Transverse colon (tissue), 3 donors: ENCODE results near the gene SLC30A10.

Experiments
- EP300 ChIP-seq: sonication (generic); formaldehyde crosslinking; IDR thresholded peaks from one replicate; pipeline ENCODE4 v1.6.1; 2017; ENCODE audit warnings: antibody characterized with exemption, low read depth
- TF ChIP-seq, protein P1 (sequence below), 5 experiments: fragments of 200-600 bp in 3 of 5; fragments of 450-650 bp in 2 of 5; sonication (generic) in 3 of 5; IDR thresholded peaks; 1 replicate in 2 of 5; 2 replicates in 3 of 5; pipeline ENCODE4 v1.5.1; 2016 to 2017; ENCODE audit warnings: antibody characterized with exemption in 5 of 5, inconsistent platforms in 3 of 5, mild to moderate bottlenecking in 2 of 5, moderate library complexity in 1 of 5

DNA sequence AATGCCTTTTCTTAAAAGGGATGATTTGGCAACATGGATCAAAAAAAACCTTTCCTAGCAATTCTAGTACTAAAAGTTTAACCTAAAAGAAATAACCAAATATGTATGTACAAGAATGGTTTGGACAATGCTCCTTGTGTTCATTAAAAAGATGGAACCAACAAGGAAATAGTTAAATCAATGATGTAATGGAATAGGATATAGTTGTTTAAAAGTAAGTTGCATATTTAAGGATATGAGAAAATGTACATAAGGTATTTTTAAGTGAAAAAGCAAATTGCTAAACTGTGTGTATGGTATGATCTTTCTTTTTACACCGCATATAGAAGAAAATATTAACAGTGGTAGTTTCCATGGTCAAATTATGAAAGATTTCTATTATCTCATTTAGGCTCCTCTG lies 12.1 kb downstream of the SLC30A10 start:
- TF ChIP-seq EP300, result no peak
- TF ChIP-seq, protein P1, sequence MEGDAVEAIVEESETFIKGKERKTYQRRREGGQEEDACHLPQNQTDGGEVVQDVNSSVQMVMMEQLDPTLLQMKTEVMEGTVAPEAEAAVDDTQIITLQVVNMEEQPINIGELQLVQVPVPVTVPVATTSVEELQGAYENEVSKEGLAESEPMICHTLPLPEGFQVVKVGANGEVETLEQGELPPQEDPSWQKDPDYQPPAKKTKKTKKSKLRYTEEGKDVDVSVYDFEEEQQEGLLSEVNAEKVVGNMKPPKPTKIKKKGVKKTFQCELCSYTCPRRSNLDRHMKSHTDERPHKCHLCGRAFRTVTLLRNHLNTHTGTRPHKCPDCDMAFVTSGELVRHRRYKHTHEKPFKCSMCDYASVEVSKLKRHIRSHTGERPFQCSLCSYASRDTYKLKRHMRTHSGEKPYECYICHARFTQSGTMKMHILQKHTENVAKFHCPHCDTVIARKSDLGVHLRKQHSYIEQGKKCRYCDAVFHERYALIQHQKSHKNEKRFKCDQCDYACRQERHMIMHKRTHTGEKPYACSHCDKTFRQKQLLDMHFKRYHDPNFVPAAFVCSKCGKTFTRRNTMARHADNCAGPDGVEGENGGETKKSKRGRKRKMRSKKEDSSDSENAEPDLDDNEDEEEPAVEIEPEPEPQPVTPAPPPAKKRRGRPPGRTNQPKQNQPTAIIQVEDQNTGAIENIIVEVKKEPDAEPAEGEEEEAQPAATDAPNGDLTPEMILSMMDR (IDR thresholded peaks at IDR 0.05), result no peak
